ENCODE measurements around the gene PLD5. TPM values are rescaled to one million over a fixed set of nuclear protein-coding genes. Genes with fewer than 3 reads are reported as not detected.

Gene PLD5
- total RNA-seq, 2 donors from 2014 or later = 1.8 TPM; not detected in 1

GRCh38 chr1:242205622-242206489, 318.6 kb downstream of the PLD5 start:
- Histone ChIP-seq H3K27me3 (no peaks in the 10 kb centered on the region), H3K9me3 (no peaks in the 10 kb centered on the region), H3K4me1 (no peaks in the 10 kb centered on the region), H3K36me3 (replicated peaks in 1 of 2; ENCODE audit: insufficient read depth in 1 of 2, low read depth in 2 of 2) (no peaks in the 10 kb centered on the region), H3K4me3 (no peak overlapping the region), H3K27ac (no peak overlapping the region)
- intact Hi-C loops (cut with DNase I) = no loop called here
- no peak for DNase-seq
- TF ChIP-seq CTCF (IDR thresholded peaks at IDR 0.05) = no peak
- TF ChIP-seq POLR2A (IDR thresholded peaks at IDR 0.05) = no peak
- no peak for ATAC-seq
- WGBS, 2 donors = 48 to 61% methylated on average over 7 of the region's 7 CpGs

- DNase-seq = no peak
- no peak for ATAC-seq
- 46 to 62% methylated on average over 6 of the region's 6 CpGs for WGBS, 2 donors
Measured at GRCh38 chr1:242203262-242203661, 321.2 kb downstream of the PLD5 start.

GRCh38 chr1:242201090-242201489, 323.4 kb downstream of the PLD5 start:
- TF ChIP-seq CTCF (IDR thresholded peaks at IDR 0.05) (no peak), POLR2A (IDR thresholded peaks at IDR 0.05) (no peak)
- no peak for DNase-seq
- Histone ChIP-seq H3K36me3 (replicated peaks in 1 of 2; ENCODE audit: insufficient read depth in 1 of 2, low read depth in 2 of 2) (no peaks in the 10 kb centered on the region), H3K27me3 (no peaks in the 10 kb centered on the region), H3K4me3 (no peak overlapping the region), H3K9me3 (no peaks in the 10 kb centered on the region), H3K27ac (no peak overlapping the region), H3K4me1 (no peaks in the 10 kb centered on the region)
- ATAC-seq = no peak
- intact Hi-C loops (cut with DNase I) = no loop called here
- WGBS, 2 donors = 62% methylated on average over 2 of the region's 2 CpGs

More at GRCh38 chr1:242203262-242203661, 321.2 kb downstream of the PLD5 start:
- H3K9me3 ChIP-seq = no peaks in the 10 kb centered on the region
- no peak overlapping the region for H3K4me3 ChIP-seq
- no peaks in the 10 kb centered on the region for H3K27me3 ChIP-seq
- no peak for TF ChIP-seq CTCF (IDR thresholded peaks at IDR 0.05)
- no peak for TF ChIP-seq POLR2A (IDR thresholded peaks at IDR 0.05)
- intact Hi-C loops (cut with DNase I) = no loop called here
- H3K27ac ChIP-seq = no peak overlapping the region
- H3K36me3 ChIP-seq (replicated peaks in 1 of 2; ENCODE audit: insufficient read depth in 1 of 2, low read depth in 2 of 2) = no peaks in the 10 kb centered on the region
- H3K4me1 ChIP-seq = no peaks in the 10 kb centered on the region

- DNase-seq (no peak), ATAC-seq (no peak)
- Histone ChIP-seq H3K4me3 (no peak overlapping the region), H3K9me3 (no peaks in the 10 kb centered on the region), H3K4me1 (no peaks in the 10 kb centered on the region), H3K27me3 (no peaks in the 10 kb centered on the region), H3K27ac (no peak overlapping the region), H3K36me3 (replicated peaks in 1 of 2; ENCODE audit: insufficient read depth in 1 of 2, low read depth in 2 of 2) (no peaks in the 10 kb centered on the region)
- WGBS, 2 donors = 64 to 65% methylated on average over 8 of the region's 8 CpGs
- intact Hi-C loops (cut with DNase I) = no loop called here
- no peak for TF ChIP-seq POLR2A (IDR thresholded peaks at IDR 0.05)
- TF ChIP-seq CTCF (IDR thresholded peaks at IDR 0.05) = no peak
Measured at GRCh38 chr1:242199776-242200458, 324.6 kb downstream of the PLD5 start.

Measured in body of pancreas (tissue), 4 donors.